ENCODE results near the gene RNF169.

- TF ChIP-seq CEBPB (IDR thresholded peaks at IDR 0.05) (no peak), POLR2A (IDR thresholded peaks at IDR 0.05; ENCODE audit: low read length) (no peak), USF2 (IDR thresholded peaks at IDR 0.05) (no peak), TP53 (CRISPR knock-in tag; IDR thresholded peaks at IDR 0.05) (no peak), REST (IDR thresholded peaks at IDR 0.05) (no peak), PHF8 (IDR thresholded peaks at IDR 0.05; ENCODE audit: borderline replicate concordance, low read depth) (no peak), CTCF (IDR thresholded peaks at IDR 0.05) (no peak), JUN (IDR thresholded peaks at IDR 0.05) (no peak)
Observed at GRCh38 chr11:74820763-74821162, 72.1 kb downstream of the RNF169 start.
